Measurements from ENCODE around the gene HS6ST3.

HS6ST3 gene

DNA sequence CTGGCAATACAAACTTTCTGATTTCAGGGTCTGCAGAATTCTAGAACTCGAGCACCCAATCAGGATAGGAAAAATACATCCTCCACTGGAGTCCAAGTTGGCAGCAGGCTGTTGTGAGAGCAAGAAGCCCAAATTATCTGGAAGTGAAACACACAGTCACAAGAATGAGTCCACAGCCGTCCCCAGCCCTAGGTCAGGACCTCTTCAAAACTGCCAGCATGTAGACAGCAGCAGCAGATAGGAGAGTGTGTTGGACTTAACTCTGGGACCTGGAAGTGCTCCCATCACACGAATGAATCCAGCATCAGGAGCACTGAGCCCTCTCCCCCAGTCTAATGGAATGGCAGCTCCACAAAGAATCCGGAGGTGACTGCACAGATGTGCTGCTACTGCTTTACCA, 483.7 kb downstream of the HS6ST3 start:
- Histone ChIP-seq H3K4me3 (ENCODE audit: low read length in 2 of 2) (no peak overlapping the region), H3K27me3 (ENCODE audit: control insufficient read depth in 1 of 2, insufficient read depth in 2 of 2, low read length in 2 of 2) (no peaks in the 10 kb centered on the region), H3K4me1 (ENCODE audit: control insufficient read depth, insufficient read depth, low read length) (no peaks in the 10 kb centered on the region), H3K9ac (ENCODE audit: low read length in 2 of 2) (no peak overlapping the region), H3K36me3 (ENCODE audit: control insufficient read depth in 2 of 2, insufficient read depth in 2 of 2, low read length in 2 of 2) (no peaks in the 10 kb centered on the region), H3K9me3 (ENCODE audit: control insufficient read depth in 2 of 2, low read length in 2 of 2) (no peaks in the 10 kb centered on the region), H3K27ac (ENCODE audit: low read length) (no peak overlapping the region)

DNA sequence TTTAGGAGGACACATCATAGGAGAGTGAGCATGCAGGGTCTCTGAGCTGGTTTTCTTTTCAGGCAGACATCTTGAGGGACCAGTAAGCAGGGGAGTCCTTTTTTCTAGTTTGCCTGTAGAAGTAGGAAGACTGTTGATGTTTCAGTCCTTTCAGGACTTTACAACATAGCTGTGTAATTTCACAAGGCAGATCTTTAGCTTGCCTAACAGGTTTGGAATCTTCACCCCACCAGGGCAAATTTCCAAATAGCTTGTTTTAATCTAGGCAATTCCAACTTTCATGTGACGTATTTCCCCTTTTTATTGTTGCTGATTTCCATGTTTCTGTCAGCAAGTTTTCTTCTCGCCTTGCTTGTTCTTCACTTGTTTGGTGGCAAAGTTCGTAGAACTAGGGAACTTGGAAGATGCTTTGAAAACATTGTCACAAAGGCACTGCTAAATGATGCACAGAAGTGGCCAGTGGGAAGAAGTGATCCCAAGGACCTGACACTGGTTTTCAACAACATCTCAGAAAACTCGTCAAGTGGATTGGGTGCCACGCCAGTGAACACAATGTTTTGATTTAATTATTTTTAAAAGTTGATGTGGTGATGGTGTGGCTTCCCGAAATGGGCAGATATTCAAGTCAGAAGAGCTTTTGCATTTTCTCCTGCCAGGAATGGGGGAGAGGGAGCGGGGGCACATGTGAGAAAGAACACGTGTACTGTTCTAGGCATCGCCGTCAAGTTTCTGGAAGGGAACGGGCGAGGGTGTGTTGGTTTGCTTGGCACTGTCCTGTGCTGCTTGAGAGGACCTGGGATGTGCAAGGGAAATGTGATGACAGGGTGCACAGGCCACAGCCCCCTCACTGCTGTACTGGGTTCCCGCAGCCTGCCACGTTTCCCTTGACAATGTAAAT, 485.8 kb downstream of the HS6ST3 start:
- no peaks in the 10 kb centered on the region for H3K27me3 ChIP-seq (ENCODE audit: control insufficient read depth in 1 of 2, insufficient read depth in 2 of 2, low read length in 2 of 2)
- H3K9me3 ChIP-seq (ENCODE audit: control insufficient read depth in 2 of 2, low read length in 2 of 2) = no peaks in the 10 kb centered on the region
- H3K27ac ChIP-seq (ENCODE audit: low read length) = no peak overlapping the region
- H3K4me1 ChIP-seq (ENCODE audit: control insufficient read depth, insufficient read depth, low read length) = no peaks in the 10 kb centered on the region
- H3K36me3 ChIP-seq (ENCODE audit: control insufficient read depth in 2 of 2, insufficient read depth in 2 of 2, low read length in 2 of 2) = no peaks in the 10 kb centered on the region
- no peak overlapping the region for H3K4me3 ChIP-seq (ENCODE audit: low read length in 2 of 2)
- H3K9ac ChIP-seq (ENCODE audit: low read length in 2 of 2) = no peak overlapping the region

DNA sequence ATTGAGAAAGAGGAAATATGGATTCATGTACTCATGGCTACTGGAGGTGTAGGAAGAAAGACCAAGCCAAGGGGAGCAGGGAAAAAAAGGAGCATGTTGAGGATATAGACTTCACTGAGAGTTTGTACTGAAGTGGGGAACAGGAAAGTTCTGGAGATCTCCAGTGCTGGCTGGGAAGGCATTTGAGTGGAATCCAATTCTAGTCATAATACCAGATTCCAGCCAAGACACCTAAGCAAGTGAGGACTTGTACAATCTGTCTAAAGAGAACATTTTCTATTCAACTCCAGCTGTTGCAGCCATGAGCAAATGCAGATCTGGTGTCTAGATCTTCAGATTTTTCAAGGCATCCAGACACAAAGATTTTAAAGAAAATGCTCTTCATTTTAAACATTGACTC, 491.8 kb downstream of the HS6ST3 start:
- Histone ChIP-seq H3K27me3 (ENCODE audit: control insufficient read depth in 1 of 2, insufficient read depth in 2 of 2, low read length in 2 of 2) (no peaks in the 10 kb centered on the region), H3K27ac (ENCODE audit: low read length) (no peak overlapping the region), H3K9ac (ENCODE audit: low read length in 2 of 2) (no peak overlapping the region), H3K36me3 (ENCODE audit: control insufficient read depth in 2 of 2, insufficient read depth in 2 of 2, low read length in 2 of 2) (no peaks in the 10 kb centered on the region), H3K4me3 (ENCODE audit: low read length in 2 of 2) (no peak overlapping the region), H3K4me1 (ENCODE audit: control insufficient read depth, insufficient read depth, low read length) (no peaks in the 10 kb centered on the region), H3K9me3 (ENCODE audit: control insufficient read depth in 2 of 2, low read length in 2 of 2) (no peaks in the 10 kb centered on the region)

DNA sequence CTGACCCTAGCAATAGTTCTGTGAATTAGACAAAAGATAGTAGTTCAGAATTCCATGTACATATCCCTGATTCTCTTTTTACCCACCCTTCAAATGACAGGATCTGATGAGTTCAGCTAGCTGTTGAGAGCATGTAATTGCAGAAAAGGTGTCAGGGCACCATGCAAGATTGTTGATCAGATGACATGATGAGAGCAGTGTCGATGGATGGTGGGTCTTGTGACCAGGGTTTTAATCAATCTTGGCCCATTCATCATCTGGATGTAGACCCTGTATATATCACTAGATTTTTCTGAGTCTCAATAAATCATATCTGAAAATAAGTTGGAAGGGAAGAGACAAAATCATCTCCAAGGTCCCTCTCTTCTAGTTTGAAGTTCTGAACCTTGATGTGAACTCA, 525.3 kb downstream of the HS6ST3 start:
- no peak overlapping the region for H3K4me3 ChIP-seq (ENCODE audit: low read length in 2 of 2)
- H3K27me3 ChIP-seq (ENCODE audit: control insufficient read depth in 1 of 2, insufficient read depth in 2 of 2, low read length in 2 of 2) = no peaks in the 10 kb centered on the region
- no peaks in the 10 kb centered on the region for H3K36me3 ChIP-seq (ENCODE audit: control insufficient read depth in 2 of 2, insufficient read depth in 2 of 2, low read length in 2 of 2)
- no peak overlapping the region for H3K27ac ChIP-seq (ENCODE audit: low read length)
- no peak overlapping the region for H3K9ac ChIP-seq (ENCODE audit: low read length in 2 of 2)
- H3K4me1 ChIP-seq (ENCODE audit: control insufficient read depth, insufficient read depth, low read length) = no peaks in the 10 kb centered on the region
- H3K9me3 ChIP-seq (ENCODE audit: control insufficient read depth in 2 of 2, low read length in 2 of 2) = peaks cover 0 to 4% of the 10 kb centered on the region in 2 donors

DNA sequence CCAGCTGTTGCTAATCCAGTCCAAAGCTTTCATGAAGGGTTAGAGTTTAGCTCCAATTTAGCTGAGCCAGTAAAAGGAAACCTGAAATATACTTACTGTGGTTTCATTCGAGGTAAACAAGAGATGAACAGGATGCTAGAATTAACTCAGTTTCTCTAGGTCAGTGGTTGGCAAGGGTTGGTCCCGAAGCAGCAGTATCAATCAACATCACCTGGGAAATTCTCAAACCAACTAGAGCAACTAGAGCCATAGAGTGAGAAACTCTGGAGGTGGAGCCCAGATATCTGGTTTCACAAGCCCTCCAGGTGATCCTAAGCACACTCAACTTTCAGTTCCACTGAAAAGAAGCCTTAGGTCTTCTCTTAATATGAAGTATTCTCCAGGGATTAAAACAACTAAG, 527.6 kb downstream of the HS6ST3 start:
- no peak overlapping the region for H3K4me3 ChIP-seq (ENCODE audit: low read length in 2 of 2)
- H3K27me3 ChIP-seq (ENCODE audit: control insufficient read depth in 1 of 2, insufficient read depth in 2 of 2, low read length in 2 of 2) = no peaks in the 10 kb centered on the region
- H3K9ac ChIP-seq (ENCODE audit: low read length in 2 of 2) = no peak overlapping the region
- H3K9me3 ChIP-seq (ENCODE audit: control insufficient read depth in 2 of 2, low read length in 2 of 2) = peaks cover 0 to 3% of the 10 kb centered on the region in 2 donors
- H3K27ac ChIP-seq (ENCODE audit: low read length) = no peak overlapping the region
- no peaks in the 10 kb centered on the region for H3K36me3 ChIP-seq (ENCODE audit: control insufficient read depth in 2 of 2, insufficient read depth in 2 of 2, low read length in 2 of 2)
- no peaks in the 10 kb centered on the region for H3K4me1 ChIP-seq (ENCODE audit: control insufficient read depth, insufficient read depth, low read length)

DNA sequence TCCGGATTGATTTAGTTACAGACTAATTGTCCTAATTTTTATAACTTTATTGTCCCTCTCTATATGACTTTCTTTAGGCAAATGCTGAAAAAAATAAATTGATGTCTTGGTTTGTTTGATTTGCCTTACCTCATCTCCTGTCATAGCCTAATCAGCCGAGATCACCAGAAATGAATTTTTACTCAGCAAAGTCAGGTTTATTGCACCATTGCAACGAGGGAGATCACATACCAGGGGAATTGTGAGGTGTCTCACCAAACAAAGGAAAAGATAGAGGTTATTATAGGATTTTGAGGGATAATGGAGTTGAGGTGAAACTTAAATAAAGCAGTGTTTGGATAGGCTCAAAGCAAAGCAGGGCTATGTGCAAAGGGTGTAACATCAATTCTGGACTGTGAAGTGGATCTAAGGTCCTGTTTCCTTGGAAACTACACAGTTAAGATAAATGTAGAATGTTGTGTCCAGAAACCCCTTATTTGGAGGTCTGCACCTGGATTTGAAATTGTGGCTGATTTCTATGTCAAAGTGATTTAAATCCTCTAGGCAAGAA, 531.8 kb downstream of the HS6ST3 start:
- no peak overlapping the region for H3K27ac ChIP-seq (ENCODE audit: low read length)
- no peak overlapping the region for H3K9ac ChIP-seq (ENCODE audit: low read length in 2 of 2)
- H3K36me3 ChIP-seq (ENCODE audit: control insufficient read depth in 2 of 2, insufficient read depth in 2 of 2, low read length in 2 of 2) = no peaks in the 10 kb centered on the region
- H3K4me1 ChIP-seq (ENCODE audit: control insufficient read depth, insufficient read depth, low read length) = no peaks in the 10 kb centered on the region
- no peaks in the 10 kb centered on the region for H3K9me3 ChIP-seq (ENCODE audit: control insufficient read depth in 2 of 2, low read length in 2 of 2)
- H3K27me3 ChIP-seq (ENCODE audit: control insufficient read depth in 1 of 2, insufficient read depth in 2 of 2, low read length in 2 of 2) = no peaks in the 10 kb centered on the region
- no peak overlapping the region for H3K4me3 ChIP-seq (ENCODE audit: low read length in 2 of 2)

DNA sequence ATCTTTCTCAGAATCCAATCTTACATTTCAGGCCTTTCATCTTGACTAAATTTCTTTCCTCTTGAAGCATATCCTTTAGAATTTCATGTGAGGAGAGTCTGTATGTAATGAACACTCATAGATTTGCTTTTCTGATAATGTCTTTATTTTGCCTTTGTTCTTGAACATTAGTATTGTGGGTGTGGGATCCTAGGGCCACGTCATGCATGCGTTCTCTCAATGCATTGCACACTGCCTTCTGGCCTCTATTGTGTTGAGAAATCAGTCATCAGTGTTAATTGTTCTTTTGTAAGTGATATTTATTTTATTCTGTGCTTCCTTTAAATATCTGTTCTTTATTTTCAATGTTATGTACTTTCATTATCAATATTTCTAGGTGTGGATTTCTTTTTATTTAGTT, 539.4 kb downstream of the HS6ST3 start:
- Histone ChIP-seq H3K9ac (ENCODE audit: low read length in 2 of 2) (no peak overlapping the region), H3K27ac (ENCODE audit: low read length) (no peak overlapping the region), H3K9me3 (ENCODE audit: control insufficient read depth in 2 of 2, low read length in 2 of 2) (no peaks in the 10 kb centered on the region), H3K36me3 (ENCODE audit: control insufficient read depth in 2 of 2, insufficient read depth in 2 of 2, low read length in 2 of 2) (no peaks in the 10 kb centered on the region), H3K4me3 (ENCODE audit: low read length in 2 of 2) (no peak overlapping the region), H3K4me1 (ENCODE audit: control insufficient read depth, insufficient read depth, low read length) (no peaks in the 10 kb centered on the region), H3K27me3 (ENCODE audit: control insufficient read depth in 1 of 2, insufficient read depth in 2 of 2, low read length in 2 of 2) (no peaks in the 10 kb centered on the region)

DNA sequence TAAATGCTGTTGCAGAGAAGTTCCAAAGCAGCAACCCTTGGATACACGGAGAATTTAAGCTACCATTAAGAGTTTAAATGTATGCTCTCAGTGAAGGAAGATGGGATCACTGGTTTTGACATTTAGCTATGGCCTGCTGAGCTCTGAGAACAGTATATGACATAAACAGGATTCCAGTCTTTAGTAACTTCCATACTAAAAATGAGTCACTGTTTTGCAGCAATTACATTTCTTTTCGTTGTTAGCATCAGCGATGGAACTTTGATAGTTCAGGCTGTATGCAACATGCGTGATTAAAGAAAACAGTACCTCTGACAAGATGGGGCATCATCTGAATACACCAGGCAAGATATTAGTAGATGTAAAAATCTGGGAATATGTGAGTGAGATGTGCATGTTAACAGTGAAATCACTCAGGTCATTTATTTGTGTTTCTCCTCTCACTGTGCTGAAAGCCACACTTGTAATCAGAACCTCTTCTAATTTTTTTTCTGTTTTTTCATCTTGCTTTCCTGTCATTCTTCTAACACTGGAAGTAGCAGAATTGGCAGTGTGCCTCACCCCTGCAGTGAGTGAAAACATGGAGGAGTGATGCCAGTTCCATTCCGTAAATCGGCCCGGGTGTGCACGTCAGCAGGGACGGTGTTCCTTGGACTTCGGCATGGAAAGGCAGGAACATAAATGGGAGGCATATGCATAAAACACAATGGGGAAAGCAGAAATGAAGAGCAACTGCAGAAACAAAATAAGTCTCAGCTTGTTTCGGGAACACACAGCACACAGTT, 542.8 kb downstream of the HS6ST3 start:
- H3K27ac ChIP-seq (ENCODE audit: low read length) = no peak overlapping the region
- no peaks in the 10 kb centered on the region for H3K27me3 ChIP-seq (ENCODE audit: control insufficient read depth in 1 of 2, insufficient read depth in 2 of 2, low read length in 2 of 2)
- H3K9ac ChIP-seq (ENCODE audit: low read length in 2 of 2) = no peak overlapping the region
- H3K4me1 ChIP-seq (ENCODE audit: control insufficient read depth, insufficient read depth, low read length) = peaks cover 5% of the 10 kb centered on the region
- no peaks in the 10 kb centered on the region for H3K9me3 ChIP-seq (ENCODE audit: control insufficient read depth in 2 of 2, low read length in 2 of 2)
- H3K36me3 ChIP-seq (ENCODE audit: control insufficient read depth in 2 of 2, insufficient read depth in 2 of 2, low read length in 2 of 2) = no peaks in the 10 kb centered on the region
- no peak overlapping the region for H3K4me3 ChIP-seq (ENCODE audit: low read length in 2 of 2)

DNA sequence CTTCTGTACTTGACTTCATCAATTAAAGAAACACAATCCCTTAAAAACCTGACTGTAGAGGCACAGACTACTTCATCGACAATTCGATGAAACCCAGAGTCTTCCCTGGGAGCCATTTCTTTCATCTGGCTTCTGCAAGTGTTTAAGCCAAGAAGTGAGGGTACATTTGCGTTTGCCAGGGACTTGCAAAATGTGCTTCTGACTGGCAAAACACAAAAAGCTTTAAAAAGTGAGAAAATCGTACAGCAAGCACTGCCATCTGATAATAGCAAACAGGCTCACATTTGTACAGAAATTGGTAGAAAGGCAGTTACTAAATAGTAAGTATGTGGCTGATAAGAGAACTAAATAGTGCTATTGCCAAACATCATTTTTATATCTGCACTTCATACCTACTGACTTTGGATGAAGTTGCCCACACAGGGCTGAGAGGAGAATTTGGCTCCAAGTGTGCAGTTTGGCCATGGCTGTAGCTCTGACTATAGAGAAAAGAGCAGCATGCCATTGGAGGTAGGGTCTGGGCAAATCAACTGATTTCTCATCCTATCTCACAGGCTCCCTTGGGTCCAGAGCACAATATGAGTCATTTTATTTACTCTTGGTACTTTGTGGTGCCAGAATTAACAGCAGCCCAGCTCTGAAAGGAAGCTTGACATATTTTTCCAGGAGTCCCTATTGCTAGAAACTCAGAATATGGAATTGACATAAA, 546.2 kb downstream of the HS6ST3 start:
- Histone ChIP-seq H3K9ac (ENCODE audit: low read length in 2 of 2) (no peak overlapping the region), H3K27ac (ENCODE audit: low read length) (no peak overlapping the region), H3K27me3 (ENCODE audit: control insufficient read depth in 1 of 2, insufficient read depth in 2 of 2, low read length in 2 of 2) (no peaks in the 10 kb centered on the region), H3K4me3 (ENCODE audit: low read length in 2 of 2) (no peak overlapping the region), H3K9me3 (ENCODE audit: control insufficient read depth in 2 of 2, low read length in 2 of 2) (no peaks in the 10 kb centered on the region), H3K4me1 (ENCODE audit: control insufficient read depth, insufficient read depth, low read length) (peaks cover 5% of the 10 kb centered on the region), H3K36me3 (ENCODE audit: control insufficient read depth in 2 of 2, insufficient read depth in 2 of 2, low read length in 2 of 2) (no peaks in the 10 kb centered on the region)

DNA sequence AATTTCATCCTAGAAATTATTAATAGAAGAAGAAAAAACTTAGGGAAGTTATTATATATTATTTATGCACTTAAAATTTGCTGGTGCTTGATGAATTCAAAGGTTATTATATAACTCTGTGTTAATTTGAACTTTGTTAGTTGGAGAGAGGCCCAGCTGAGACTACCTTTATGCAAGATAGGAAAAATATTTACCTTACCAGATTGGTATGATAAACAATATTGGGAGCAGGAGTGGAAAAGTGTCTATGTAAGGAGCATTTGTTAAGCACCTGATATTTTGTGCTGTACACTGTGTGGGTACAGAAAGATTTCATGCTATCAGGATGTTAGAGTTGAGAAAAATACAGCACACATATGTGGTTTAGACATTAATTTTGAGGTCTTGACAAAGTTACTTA, 547.1 kb downstream of the HS6ST3 start:
- peaks cover 5% of the 10 kb centered on the region for H3K4me1 ChIP-seq (ENCODE audit: control insufficient read depth, insufficient read depth, low read length)
- no peaks in the 10 kb centered on the region for H3K27me3 ChIP-seq (ENCODE audit: control insufficient read depth in 1 of 2, insufficient read depth in 2 of 2, low read length in 2 of 2)
- no peak overlapping the region for H3K4me3 ChIP-seq (ENCODE audit: low read length in 2 of 2)
- H3K27ac ChIP-seq (ENCODE audit: low read length) = no peak overlapping the region
- no peaks in the 10 kb centered on the region for H3K9me3 ChIP-seq (ENCODE audit: control insufficient read depth in 2 of 2, low read length in 2 of 2)
- no peaks in the 10 kb centered on the region for H3K36me3 ChIP-seq (ENCODE audit: control insufficient read depth in 2 of 2, insufficient read depth in 2 of 2, low read length in 2 of 2)
- no peak overlapping the region for H3K9ac ChIP-seq (ENCODE audit: low read length in 2 of 2)

Data from stomach smooth muscle (tissue), 2 donors.